ENCODE measurements around the gene PROSER2. TPM values are rescaled to one million over a fixed set of nuclear protein-coding genes. Genes with fewer than 3 reads are reported as not detected.
"Not testable (repeated sequence)": the region's sequence is repeated elsewhere in the genome, so short reads cannot be mapped to it uniquely, and the experiment has no call there.

The PROSER2 gene
- total and polyA plus RNA-seq, 2 donors from 2014 or later: 8.1 to 48.2 TPM

GRCh38 chr10:11886138-11886474 lies 63.0 kb downstream of the PROSER2 start:
- no peak overlapping the region for H3K27ac ChIP-seq (ENCODE audit: low read depth in 2 of 2, low read length in 2 of 2)
- intact Hi-C loops (cut with DNase I): no loop called here
- DNase-seq: no peak

DNA sequence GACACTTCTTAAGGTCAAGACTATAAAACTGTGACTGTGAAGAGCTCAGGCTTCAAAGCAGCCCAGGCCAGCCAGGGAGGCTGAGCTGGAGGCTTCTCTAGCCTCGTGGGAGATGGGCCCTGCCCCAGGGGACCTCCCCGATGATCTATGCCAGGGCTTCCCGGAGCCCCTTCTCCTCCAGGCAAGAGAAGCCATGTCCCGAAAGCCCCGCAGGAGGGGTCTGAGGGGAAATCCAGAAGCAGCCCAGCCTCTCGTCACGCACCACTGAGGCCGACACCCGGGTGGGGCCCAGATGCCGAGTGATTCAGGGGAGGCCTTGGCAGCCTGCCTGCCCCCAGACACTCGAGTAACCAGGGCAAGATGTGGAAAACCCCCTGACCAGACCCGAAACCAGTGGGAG lies 63.7 kb downstream of the PROSER2 start:
- peaks cover 0 to 2% (median 0%) of the 10 kb centered on the region in 3 donors for H3K4me1 ChIP-seq (ENCODE audit: control insufficient read depth in 2 of 3, insufficient read depth in 2 of 3, low read depth in 1 of 3, low read length in 3 of 3)
- DNase-seq: peak in 2 of 5 donors; percentile 22 to 92
- no peaks in the 10 kb centered on the region for H3K27me3 ChIP-seq (ENCODE audit: control insufficient read depth, insufficient read depth, low read length)
- H3K4me3 ChIP-seq (ENCODE audit: low read length in 3 of 3): no peak overlapping the region
- TF ChIP-seq CTCF (IDR thresholded peaks at IDR 0.05; ENCODE audit: borderline replicate concordance, extremely low read depth, insufficient read depth): no peak
- no peak overlapping the region for H3K27ac ChIP-seq (ENCODE audit: low read depth in 2 of 2, low read length in 2 of 2)
- no peaks in the 10 kb centered on the region for H3K9me3 ChIP-seq (ENCODE audit: control insufficient read depth in 2 of 3, insufficient read depth in 1 of 3, low read length in 3 of 3)
- no peak for FAIRE-seq
- intact Hi-C loops (cut with DNase I): no loop called here
- H3K9ac ChIP-seq (ENCODE audit: low read length in 3 of 3): no peak overlapping the region
- no peaks in the 10 kb centered on the region for H3K36me3 ChIP-seq (ENCODE audit: control insufficient read depth in 2 of 3, insufficient read depth in 3 of 3, low read length in 3 of 3)

More at GRCh38 chr10:11886138-11886474, 63.0 kb downstream of the PROSER2 start:
- no peaks in the 10 kb centered on the region for H3K36me3 ChIP-seq (ENCODE audit: control insufficient read depth in 2 of 3, insufficient read depth in 3 of 3, low read length in 3 of 3)
- H3K4me3 ChIP-seq (ENCODE audit: low read length in 3 of 3): no peak overlapping the region
- FAIRE-seq: no peak
- H3K9me3 ChIP-seq (ENCODE audit: control insufficient read depth in 2 of 3, insufficient read depth in 1 of 3, low read length in 3 of 3): no peaks in the 10 kb centered on the region
- H3K27me3 ChIP-seq (ENCODE audit: control insufficient read depth, insufficient read depth, low read length): no peaks in the 10 kb centered on the region
- no peak for TF ChIP-seq CTCF (IDR thresholded peaks at IDR 0.05; ENCODE audit: borderline replicate concordance, extremely low read depth, insufficient read depth)
- no peak overlapping the region for H3K9ac ChIP-seq (ENCODE audit: low read length in 3 of 3)
- H3K4me1 ChIP-seq (ENCODE audit: control insufficient read depth in 2 of 3, insufficient read depth in 2 of 3, low read depth in 1 of 3, low read length in 3 of 3): peaks cover 0 to 8% (median 0%) of the 10 kb centered on the region in 3 donors

GRCh38 chr10:11887381-11888227 lies 64.4 kb downstream of the PROSER2 start:
- Histone ChIP-seq H3K27ac (ENCODE audit: low read depth in 2 of 2, low read length in 2 of 2) (no peak overlapping the region), H3K4me3 (ENCODE audit: low read length in 3 of 3) (no peak overlapping the region), H3K9ac (ENCODE audit: low read length in 3 of 3) (no peak overlapping the region), H3K27me3 (ENCODE audit: control insufficient read depth, insufficient read depth, low read length) (no peaks in the 10 kb centered on the region), H3K36me3 (ENCODE audit: control insufficient read depth in 2 of 3, insufficient read depth in 3 of 3, low read length in 3 of 3) (no peaks in the 10 kb centered on the region), H3K4me1 (ENCODE audit: control insufficient read depth in 2 of 3, insufficient read depth in 2 of 3, low read depth in 1 of 3, low read length in 3 of 3) (no peaks in the 10 kb centered on the region), H3K9me3 (ENCODE audit: control insufficient read depth in 2 of 3, insufficient read depth in 1 of 3, low read length in 3 of 3) (no peaks in the 10 kb centered on the region)
- no peak for TF ChIP-seq CTCF (IDR thresholded peaks at IDR 0.05; ENCODE audit: borderline replicate concordance, extremely low read depth, insufficient read depth)
- intact Hi-C loops (cut with DNase I): no loop called here
- FAIRE-seq: no peak
- DNase-seq: no peak

DNA sequence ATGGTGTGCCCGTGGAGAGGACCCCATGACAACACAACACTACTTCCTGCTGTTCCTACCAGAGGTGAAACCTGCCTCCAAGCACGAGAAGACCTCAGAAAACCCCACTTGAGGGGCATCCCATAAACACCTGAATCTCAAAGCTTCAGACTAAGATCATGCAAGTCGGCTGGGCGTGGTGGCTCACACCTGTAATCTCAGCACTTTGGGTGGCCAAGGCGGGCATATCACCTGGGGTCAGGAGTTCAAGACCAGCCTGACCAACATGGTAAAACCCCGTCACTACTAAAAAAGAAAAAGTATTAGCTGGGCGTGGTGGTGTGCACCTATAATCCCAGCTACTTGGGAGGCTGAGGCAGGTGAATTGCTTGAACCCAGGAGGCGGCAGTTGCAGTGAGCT lies 66.1 kb downstream of the PROSER2 start:
- H3K4me1 ChIP-seq (ENCODE audit: control insufficient read depth in 2 of 3, insufficient read depth in 2 of 3, low read depth in 1 of 3, low read length in 3 of 3); intact Hi-C loops (cut with DNase I); H3K27me3 ChIP-seq (ENCODE audit: control insufficient read depth, insufficient read depth, low read length); H3K4me3 ChIP-seq (ENCODE audit: low read length in 3 of 3); H3K36me3 ChIP-seq (ENCODE audit: control insufficient read depth in 2 of 3, insufficient read depth in 3 of 3, low read length in 3 of 3); H3K9me3 ChIP-seq (ENCODE audit: control insufficient read depth in 2 of 3, insufficient read depth in 1 of 3, low read length in 3 of 3); FAIRE-seq; DNase-seq; H3K9ac ChIP-seq (ENCODE audit: low read length in 3 of 3); H3K27ac ChIP-seq (ENCODE audit: low read depth in 2 of 2, low read length in 2 of 2): not testable (repeated sequence)

All from kidney (tissue), 14 donors.